ENCODE results near the gene ELF4. TPM values are rescaled to one million over a fixed set of nuclear protein-coding genes. Genes with fewer than 3 reads are reported as not detected.

Gene ELF4
- total and polyA plus RNA-seq, 9 of the 15 experiments (the other 6 are each of a cell fraction or from before 2014, with no cell fraction given), result 5.9 to 55.8 (median 25.2) TPM

DNA sequence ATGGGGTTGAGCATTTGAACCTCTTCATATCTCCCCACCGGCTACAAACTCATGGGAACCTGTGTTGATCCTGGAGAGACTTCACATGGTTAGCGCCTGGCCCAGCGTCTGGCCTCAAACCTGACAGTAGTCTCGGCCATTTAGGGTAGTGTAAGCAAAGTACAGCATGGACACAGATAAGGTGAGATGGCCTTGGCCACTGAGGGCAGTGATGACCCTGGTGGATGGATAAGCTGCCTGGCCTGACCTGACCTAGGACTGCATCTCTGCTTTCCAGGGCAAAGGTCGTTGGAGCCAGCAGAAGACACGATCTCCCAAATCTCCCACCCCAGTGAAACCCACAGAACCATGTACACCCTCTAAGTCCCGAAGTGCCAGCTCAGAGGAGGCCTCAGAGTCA is 76.1 kb downstream of the ELF4 start:
- 86% methylated on average over 4 of the region's 7 CpGs for WGBS (ENCODE audit: insufficient coverage, low coverage, missing lambda C conversion rate)
- Histone ChIP-seq H3K4me2 (ENCODE audit: insufficient read depth, low read length) (no peak overlapping the region), H3K9me3 (replicated peaks; ENCODE audit: control insufficient read depth, insufficient read depth, low read depth, low read length) (no peaks in the 10 kb centered on the region), H3K4me1 (replicated peaks in 1 of 2; ENCODE audit: control insufficient read depth in 2 of 2, insufficient read depth in 2 of 2, low read length in 2 of 2) (no peaks in the 10 kb centered on the region), H3K9ac (ENCODE audit: insufficient read depth in 1 of 2, low read depth in 2 of 2, low read length in 2 of 2) (no peak overlapping the region), H3K79me2 (ENCODE audit: control insufficient read depth, insufficient read depth, low read length) (no peaks in the 10 kb centered on the region), H3K9me1 (ENCODE audit: control insufficient read depth, insufficient read depth, low read length) (no peaks in the 10 kb centered on the region), H3K36me3 (ENCODE audit: control insufficient read depth, insufficient read depth, low read length) (peaks cover 75% of the 10 kb centered on the region; the same call in 2 of the 3 replicates), H4K20me1 (replicated peaks; ENCODE audit: control insufficient read depth, insufficient read depth, low read length) (no peaks in the 10 kb centered on the region), H3K4me3 (no peak overlapping the region), H3K27me3 (ENCODE audit: control insufficient read depth in 2 of 2, insufficient read depth in 2 of 2, low read length in 2 of 2) (no peaks in the 10 kb centered on the region), H2AFZ (ENCODE audit: low read depth, low read length) (no peak overlapping the region), H3K27ac (ENCODE audit: extremely low read depth, low read depth, low read length) (no peak overlapping the region)
- ChIA-PET POLR2A (interaction anchor here (0.9 kb wide), 1 partner anchor 10 kb away, joined by 3 read pairs; no protein-coding TSS in a partner anchor), CTCF (ENCODE audit: low intra/inter-chr PET ratio) (no interaction called here)
- FAIRE-seq (no peak), DNase-seq (ENCODE audit: extremely low read depth in 1 of 4, low spot score in 3 of 4) (no peak), ATAC-seq (no peak)
- in situ Hi-C loops (cut with MboI), result loop anchor here (10.0 kb wide), 1 partner anchor 109 kb away; no protein-coding TSS in a partner anchor
- no peak for TF ChIP-seq ZFX (CRISPR knock-in tag; IDR thresholded peaks at IDR 0.05)
- no peak for TF ChIP-seq TRIM28 (IDR thresholded peaks at IDR 0.05)
- TF ChIP-seq HCFC1 (IDR thresholded peaks at IDR 0.05; ENCODE audit: low read depth, low read length), result no peak
- no peak for TF ChIP-seq TAF9B (IDR thresholded peaks at IDR 0.05; ENCODE audit: partially characterized antibody)
- no peak for TF ChIP-seq GTF2E2 (tag; IDR thresholded peaks at IDR 0.05)
- no peak for TF ChIP-seq DDX20 (tag; IDR thresholded peaks at IDR 0.05; ENCODE audit: low read depth)
- TF ChIP-seq IFI16 (CRISPR knock-in tag; IDR thresholded peaks at IDR 0.05), result no peak
- TF ChIP-seq, protein P1, sequence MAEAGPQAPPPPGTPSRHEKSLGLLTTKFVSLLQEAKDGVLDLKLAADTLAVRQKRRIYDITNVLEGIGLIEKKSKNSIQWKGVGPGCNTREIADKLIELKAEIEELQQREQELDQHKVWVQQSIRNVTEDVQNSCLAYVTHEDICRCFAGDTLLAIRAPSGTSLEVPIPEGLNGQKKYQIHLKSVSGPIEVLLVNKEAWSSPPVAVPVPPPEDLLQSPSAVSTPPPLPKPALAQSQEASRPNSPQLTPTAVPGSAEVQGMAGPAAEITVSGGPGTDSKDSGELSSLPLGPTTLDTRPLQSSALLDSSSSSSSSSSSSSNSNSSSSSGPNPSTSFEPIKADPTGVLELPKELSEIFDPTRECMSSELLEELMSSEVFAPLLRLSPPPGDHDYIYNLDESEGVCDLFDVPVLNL (CRISPR knock-in tag; IDR thresholded peaks at IDR 0.05; ENCODE audit: low read depth), result no peak
- TF ChIP-seq THAP12 (CRISPR knock-in tag; IDR thresholded peaks at IDR 0.05), result no peak
- TF ChIP-seq ZNF740 (CRISPR knock-in tag; IDR thresholded peaks at IDR 0.05), result no peak
- no peak for TF ChIP-seq ZNF740 (tag; IDR thresholded peaks at IDR 0.05)
- BruUV-seq (replicated peaks), result no TSS peak
- intact Hi-C loops (cut with micrococcal nuclease), result no loop called here

All from K562 (cell line).